Right cardiac atrium (tissue), 5 donors: ENCODE measurements around the gene SLC46A2. TPM values are rescaled to one million over a fixed set of nuclear protein-coding genes. Genes with fewer than 3 reads are reported as not detected.

Source experiments
- ATAC-seq, 2 donors: fragments of 200-7000 bp; cut with Tn5 transposase; one replicate each; pipeline versions ENCODE4 v1.8.0 to v1.9.1; 2020; ENCODE audit warnings: moderate library complexity in 2 of 2, mild to moderate bottlenecking in 1 of 2
- DNase-seq, 3 donors: peaks; one replicate each; pipeline ENCODE4 v3.0.0-alpha.2; 2020
- H3K27ac ChIP-seq: one replicate; pipeline ENCODE4 v1.5.1; 2013; ENCODE audit warnings: mild to moderate bottlenecking, low read length, control low read depth, moderate library complexity
- H3K27me3 ChIP-seq: one replicate; pipeline ENCODE4 v1.6.1; 2013; ENCODE audit not compliant: control insufficient read depth, insufficient read depth
- H3K4me1 ChIP-seq: one replicate; pipeline ENCODE4 v1.6.1; 2013; ENCODE audit warnings: low read length; ENCODE audit not compliant: control insufficient read depth, insufficient read depth
- H3K4me3 ChIP-seq: one replicate; pipeline ENCODE4 v1.5.1; 2013; ENCODE audit warnings: low read length, control low read depth
- H3K9me3 ChIP-seq: one replicate; pipeline ENCODE4 v1.6.1; 2013; ENCODE audit warnings: low read length; ENCODE audit not compliant: control insufficient read depth
- WGBS: extraction: QIAGEN DNeasy Blood & Tissue Kit; methylation state at CpG from one replicate; pipeline ENCODE4 v1.1.7; 2013; 5-methylcytosine and 5-hydroxymethylcytosine counted together
- intact Hi-C, 4 donors: fragments of 100-400 bp; cut with DNase I; formaldehyde crosslinking; loops; one replicate each; pipeline versions ENCODE4 v1.11.0 to v1.14.0; 2022 to 2023
- polyA plus RNA-seq: library from polyadenylated mRNA; stranded (reverse); fragments of 200-250 nt; gene quantifications from one replicate; pipeline ENCODE4 v1.2.3, GENCODE V29; 2013
- total RNA-seq, 4 donors: library from RNA; stranded (reverse); fragmentation: NEBNext Ultra II Directional; extraction: Animal tissue kit (Norgen Biotek cat#: 25700); gene quantifications; one replicate each; pipeline ENCODE4 v1.2.1, GENCODE V29; 2021
- donor health status: healthy with polysubstance abuse.
- donor health status: DM: no; HTN: yes; CAD: no.
- donor health status: DM: no; HTN: no; CAD: no.
- donor health status: DM: no; HTN: yes; CAD: no; lungs with severe emphysema.
- donor health status: DM: yes; HTN: yes; CAD: no.

Gene SLC46A2
- total and polyA plus RNA-seq, 5 donors, result 0.02 TPM; not detected in 4

DNA sequence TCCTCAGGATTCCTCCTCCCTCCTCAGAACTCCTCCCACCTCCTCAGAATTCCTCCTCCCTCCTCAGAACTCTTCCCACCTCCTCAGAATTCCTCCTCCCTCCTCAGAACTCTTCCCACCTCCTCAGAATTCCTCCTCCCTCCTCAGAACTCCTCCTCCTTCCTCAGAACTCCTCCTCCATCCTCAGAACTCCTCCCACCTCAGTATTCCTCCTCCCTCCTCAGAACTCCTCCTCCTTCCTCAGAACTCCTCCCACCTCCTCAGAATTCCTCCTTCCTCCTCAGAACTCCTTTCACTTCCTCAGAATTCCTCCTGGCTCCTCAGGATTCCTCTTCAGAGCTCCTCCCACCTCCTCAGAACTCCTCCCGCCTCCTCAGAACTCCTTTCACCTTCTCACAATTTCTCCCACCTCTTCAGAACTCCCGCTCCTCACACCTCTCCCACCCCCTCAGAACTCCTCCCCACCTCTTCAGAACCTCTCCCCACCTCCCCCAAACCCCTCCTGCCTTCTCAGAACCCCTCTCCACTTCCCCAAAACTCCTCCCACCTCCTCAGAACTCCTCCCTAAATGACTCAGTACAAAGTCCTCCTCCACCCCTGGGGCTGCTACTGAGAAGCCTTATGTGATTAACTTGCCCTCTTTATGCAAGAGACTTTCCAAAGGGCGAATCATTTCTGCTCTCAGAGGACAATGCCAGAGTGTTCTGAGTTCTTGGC is 23.2 kb downstream of the SLC46A2 start:
- no peak overlapping the region for H3K4me3 ChIP-seq
- H3K9me3 ChIP-seq, result no peaks in the 10 kb centered on the region
- WGBS, result 59% methylated on average over 3 of the region's 3 CpGs
- DNase-seq, result no peak
- H3K4me1 ChIP-seq, result no peaks in the 10 kb centered on the region
- intact Hi-C loops, result no loop called here
- ATAC-seq, result peak; percentile 27 to 72
- H3K27me3 ChIP-seq, result no peaks in the 10 kb centered on the region
- no peak overlapping the region for H3K27ac ChIP-seq

DNA sequence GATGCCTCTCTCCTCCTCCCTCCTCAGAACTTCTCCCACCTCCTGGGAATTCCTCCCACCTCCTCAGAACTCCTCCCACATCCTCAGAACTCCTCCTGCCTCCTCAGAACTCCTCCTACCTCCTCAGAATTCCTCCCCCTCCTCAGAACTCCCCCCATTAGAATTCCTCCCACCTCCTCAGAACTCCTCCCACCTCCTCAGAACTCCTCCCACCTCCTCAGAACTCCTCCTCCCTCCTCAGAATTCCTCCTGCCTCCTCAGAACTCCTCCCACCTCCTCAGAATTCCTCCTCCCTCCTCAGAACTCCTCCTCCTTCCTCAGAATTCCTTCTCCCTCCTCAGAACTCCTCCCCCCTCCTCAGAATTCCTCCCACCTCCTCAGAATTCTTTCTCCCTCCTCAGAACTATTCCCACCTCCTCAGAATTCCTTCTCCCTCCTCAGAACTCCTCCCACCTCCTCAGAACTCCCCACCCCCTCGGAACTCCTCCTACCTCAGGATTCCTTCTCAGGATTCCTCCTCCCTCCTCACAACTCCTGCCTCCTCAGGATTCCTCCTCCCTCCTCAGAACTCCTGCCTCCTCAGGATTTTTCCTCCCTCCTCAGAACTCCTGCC is 23.9 kb downstream of the SLC46A2 start:
- 94% methylated on average over 1 of the region's 1 CpG for WGBS
- Histone ChIP-seq H3K4me3 (no peak overlapping the region), H3K27me3 (no peaks in the 10 kb centered on the region), H3K4me1 (no peaks in the 10 kb centered on the region), H3K9me3 (no peaks in the 10 kb centered on the region), H3K27ac (no peak overlapping the region)
- ATAC-seq (no peak), DNase-seq (no peak)
- intact Hi-C loops, result no loop called here

DNA sequence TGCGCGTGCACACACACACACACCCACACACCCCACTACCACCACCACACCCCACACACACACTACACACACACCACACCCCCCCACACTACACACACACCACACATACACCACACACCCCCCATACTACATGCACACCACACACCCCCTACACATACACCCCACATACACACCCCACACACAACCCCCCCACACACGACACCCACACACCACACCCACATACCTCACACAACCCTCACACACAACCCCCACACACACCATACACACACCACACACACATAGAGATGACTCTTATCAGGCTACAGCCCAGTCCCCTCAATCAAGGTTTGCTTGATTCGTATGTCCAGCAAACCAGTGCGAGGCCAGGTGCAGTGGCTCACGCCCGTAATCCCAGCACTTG is 25.7 kb downstream of the SLC46A2 start:
- peaks cover 1% of the 10 kb centered on the region for H3K4me1 ChIP-seq
- ATAC-seq (no peak), DNase-seq (no peak)
- H3K27ac ChIP-seq, result no peak overlapping the region
- 98% methylated on average over 7 of the region's 7 CpGs for WGBS
- intact Hi-C loops, result no loop called here
- H3K27me3 ChIP-seq, result no peaks in the 10 kb centered on the region
- no peak overlapping the region for H3K4me3 ChIP-seq
- no peaks in the 10 kb centered on the region for H3K9me3 ChIP-seq

DNA sequence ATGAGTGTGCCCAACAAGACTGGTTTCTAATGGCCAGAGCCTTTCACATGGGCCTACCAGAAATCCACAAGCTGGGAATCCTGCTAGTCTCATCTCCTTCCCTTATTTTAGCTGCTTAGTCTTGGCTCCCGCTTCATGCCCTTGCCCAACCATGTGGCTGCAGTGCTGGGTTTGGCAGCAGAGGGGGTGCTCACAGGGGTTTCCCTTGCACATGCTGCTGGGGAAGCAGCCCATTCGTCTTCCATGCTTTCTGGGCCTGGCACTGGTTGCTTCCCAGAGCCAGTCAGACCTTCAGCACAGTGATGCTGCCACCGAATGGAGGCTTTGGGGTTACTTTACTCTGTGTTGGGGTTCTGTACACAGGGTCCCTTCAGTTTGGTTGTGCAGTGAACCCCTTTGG is 26.3 kb downstream of the SLC46A2 start:
- no peak overlapping the region for H3K27ac ChIP-seq
- 61% methylated on average over 3 of the region's 3 CpGs for WGBS

DNA sequence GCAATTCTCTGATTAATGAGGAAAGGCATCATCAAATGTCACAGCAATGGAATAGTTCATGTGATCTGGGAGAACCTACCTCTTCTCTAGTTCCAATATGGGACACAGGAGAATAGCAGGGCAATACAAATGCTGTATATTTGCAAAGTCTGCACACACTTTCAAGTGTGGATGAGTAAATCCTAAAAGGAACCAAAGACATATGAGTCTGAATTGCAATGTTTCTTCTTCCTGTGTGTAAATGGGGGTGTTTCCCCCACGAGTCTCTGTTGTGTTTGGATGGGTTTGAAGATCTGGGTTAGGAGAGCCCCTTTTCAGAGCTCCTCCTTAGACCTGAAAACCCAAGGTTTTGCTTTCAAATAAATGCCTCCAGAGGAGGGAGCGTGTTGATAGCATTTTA is 26.9 kb downstream of the SLC46A2 start:
- Histone ChIP-seq H3K9me3 (no peaks in the 10 kb centered on the region), H3K4me1 (peaks cover 1% of the 10 kb centered on the region), H3K4me3 (no peak overlapping the region), H3K27me3 (no peaks in the 10 kb centered on the region), H3K27ac (no peak overlapping the region)
- no peak for DNase-seq
- intact Hi-C loops, result no loop called here
- WGBS, result 79% methylated on average over 2 of the region's 2 CpGs
- no peak for ATAC-seq

More for the DNA sequence above, 26.3 kb downstream of the SLC46A2 start:
- intact Hi-C loops, result no loop called here
- Histone ChIP-seq H3K4me3 (no peak overlapping the region), H3K4me1 (peaks cover 1% of the 10 kb centered on the region), H3K27me3 (no peaks in the 10 kb centered on the region), H3K9me3 (no peaks in the 10 kb centered on the region)
- ATAC-seq (no peak), DNase-seq (no peak)

DNA sequence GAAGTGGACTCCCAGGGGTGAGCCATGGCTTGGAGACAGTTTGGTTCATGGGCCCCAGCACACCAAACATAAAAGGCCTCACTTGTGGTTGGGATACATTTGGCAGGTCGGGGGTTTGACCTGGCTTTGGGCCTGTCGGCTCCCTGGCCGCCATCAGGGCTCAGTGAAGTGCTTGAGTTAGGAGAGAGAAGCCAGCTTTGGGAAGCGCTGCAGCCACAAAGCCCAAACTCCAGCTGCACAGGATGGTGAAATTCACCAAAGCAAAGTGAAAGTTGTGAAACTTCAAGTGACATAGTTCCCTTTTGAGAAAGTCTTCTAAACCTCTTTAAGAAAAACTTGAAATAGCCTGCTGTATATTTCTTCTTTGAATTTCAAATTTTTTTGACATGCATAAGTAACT is 27.5 kb downstream of the SLC46A2 start:
- DNase-seq, result peak; percentile 35 to 62 (median 59)
- Histone ChIP-seq H3K4me3 (no peak overlapping the region), H3K27ac (no peak overlapping the region), H3K4me1 (peaks cover 1% of the 10 kb centered on the region), H3K9me3 (no peaks in the 10 kb centered on the region), H3K27me3 (no peaks in the 10 kb centered on the region)
- 32% methylated on average over 4 of the region's 4 CpGs for WGBS
- peak; percentile 47 to 59 for ATAC-seq
- intact Hi-C loops, result no loop called here

DNA sequence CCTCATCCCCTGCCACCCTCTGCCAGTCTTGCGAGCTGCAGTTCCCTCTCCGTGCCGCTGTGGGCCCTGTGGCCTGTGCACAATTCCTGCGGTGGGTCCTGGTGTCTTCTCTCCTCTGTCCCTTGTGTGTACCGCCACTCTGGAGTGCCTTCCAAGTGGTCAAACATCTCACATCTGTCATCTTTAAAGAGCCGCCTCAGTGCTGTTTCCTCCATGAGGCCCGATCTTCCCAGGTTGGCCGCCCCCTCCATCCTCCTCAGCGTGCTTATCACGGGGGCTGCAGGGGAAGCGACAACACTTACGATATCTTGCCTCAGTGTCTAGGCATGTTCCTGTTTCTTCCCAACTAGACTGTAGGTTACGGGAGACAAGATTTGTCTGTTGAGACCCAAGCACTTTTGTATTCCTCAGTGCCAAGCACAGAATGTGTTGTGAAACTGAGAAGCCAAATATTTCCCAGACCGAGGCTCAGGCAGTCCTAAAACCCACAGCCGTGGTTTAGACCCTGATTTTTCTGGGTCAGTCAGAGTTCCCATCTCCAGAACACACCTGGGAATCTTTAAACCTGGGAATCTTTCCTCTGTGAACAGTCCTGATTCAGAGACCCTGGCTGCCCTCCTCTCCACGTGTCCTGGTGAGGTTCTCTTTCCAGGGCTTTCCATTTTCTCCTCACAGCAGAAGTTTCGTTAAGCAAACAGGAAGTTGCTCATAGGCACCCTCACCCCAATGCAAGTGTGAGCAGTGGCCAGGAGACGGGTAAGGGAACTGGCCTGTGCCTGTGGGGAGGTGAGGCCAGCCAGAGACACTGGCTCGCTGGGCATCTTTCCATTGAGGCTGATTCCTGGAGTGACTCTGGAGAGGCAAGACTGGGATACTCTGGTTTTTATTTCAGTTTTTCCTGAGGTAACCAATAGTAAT is 28.8 kb downstream of the SLC46A2 start:
- WGBS, result 44% methylated on average over 19 of the region's 19 CpGs
- peak in 2 of 3 donors; percentile 35 to 72 for DNase-seq
- intact Hi-C loops, result no loop called here
- Histone ChIP-seq H3K27ac (peak overlapping the region; percentile 6), H3K4me3 (no peak overlapping the region), H3K9me3 (no peaks in the 10 kb centered on the region), H3K27me3 (no peaks in the 10 kb centered on the region), H3K4me1 (peaks cover 1% of the 10 kb centered on the region)
- ATAC-seq, result peak; percentile 57 to 70

DNA sequence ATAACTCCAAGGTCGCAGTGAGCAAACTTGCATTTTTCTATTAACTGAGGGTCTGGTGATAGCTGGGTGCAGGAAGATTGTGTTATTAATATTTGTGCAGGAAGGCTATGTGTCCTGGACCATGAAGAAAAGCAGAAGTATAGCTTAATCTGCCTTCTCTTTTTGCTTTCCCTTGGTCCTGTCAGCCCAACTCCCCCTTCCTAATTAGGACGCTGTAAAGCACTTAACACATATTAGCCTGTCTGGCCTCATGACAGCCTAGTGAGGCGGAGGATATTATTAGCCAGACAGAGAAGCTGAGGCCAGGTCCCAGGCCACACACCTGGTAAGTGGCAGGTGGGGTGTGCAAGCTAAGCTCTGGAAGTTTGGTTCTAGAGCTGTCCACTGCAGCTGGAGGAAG is 29.5 kb downstream of the SLC46A2 start:
- WGBS, result 64% methylated on average over 3 of the region's 3 CpGs
- peak in 1 of 2 donors; percentile 26 for ATAC-seq
- no peak for DNase-seq
- Histone ChIP-seq H3K27ac (no peak overlapping the region), H3K27me3 (no peaks in the 10 kb centered on the region), H3K9me3 (no peaks in the 10 kb centered on the region), H3K4me3 (no peak overlapping the region), H3K4me1 (peaks cover 1% of the 10 kb centered on the region)
- intact Hi-C loops, result no loop called here

DNA sequence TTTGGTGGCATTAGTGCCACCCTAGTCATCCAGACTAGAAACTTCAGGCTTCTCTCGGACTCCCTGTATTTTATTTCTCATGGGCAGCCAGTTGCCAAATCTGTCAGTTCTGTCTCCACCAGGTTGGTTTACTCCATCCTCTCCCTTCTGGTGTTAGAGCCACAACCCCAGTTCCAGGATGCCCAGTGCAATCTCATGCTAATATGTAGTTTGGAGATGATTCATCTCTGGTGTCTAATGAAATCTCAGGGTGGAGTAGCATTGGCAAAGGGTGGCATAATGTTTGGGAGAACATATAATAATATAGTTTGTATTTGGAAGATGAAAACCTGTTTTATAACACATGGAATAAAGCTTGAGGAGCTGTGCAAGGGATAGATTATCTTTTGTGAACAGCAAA is 30.2 kb downstream of the SLC46A2 start:
- no peak overlapping the region for H3K27ac ChIP-seq
- ATAC-seq, result no peak
- WGBS, result 82% methylated on average over 1 of the region's 1 CpG
- H3K27me3 ChIP-seq, result no peaks in the 10 kb centered on the region
- DNase-seq, result no peak
- H3K4me3 ChIP-seq, result no peak overlapping the region
- peaks cover 1% of the 10 kb centered on the region for H3K4me1 ChIP-seq
- intact Hi-C loops, result no loop called here
- H3K9me3 ChIP-seq, result no peaks in the 10 kb centered on the region

DNA sequence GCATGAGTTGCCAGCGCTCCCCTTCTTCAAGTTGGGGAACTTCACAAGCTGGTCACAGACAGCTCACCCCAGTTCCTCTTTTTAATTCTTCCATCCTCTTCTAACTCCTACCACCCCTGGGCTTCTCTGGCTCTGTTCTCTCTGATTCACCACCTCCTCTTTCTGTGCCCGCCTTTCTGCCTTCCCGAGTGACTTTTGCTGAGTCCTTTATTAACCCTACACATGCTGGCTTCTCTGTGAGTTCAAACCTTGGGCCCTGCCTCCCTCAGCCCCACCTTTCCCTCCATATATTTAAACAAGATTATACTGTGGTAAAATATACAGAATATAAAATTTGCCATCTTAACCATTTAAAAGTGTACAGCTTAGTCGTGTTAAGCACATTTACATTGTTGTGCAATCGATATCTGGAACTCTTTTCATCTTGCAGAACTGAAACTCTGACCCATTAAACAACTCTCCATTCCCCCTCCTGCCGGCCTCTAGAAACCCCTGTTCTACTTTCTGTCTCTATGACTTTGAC is 32.0 kb downstream of the SLC46A2 start:
- Histone ChIP-seq H3K9me3 (no peaks in the 10 kb centered on the region), H3K27me3 (no peaks in the 10 kb centered on the region), H3K27ac (no peak overlapping the region), H3K4me1 (peaks cover 1% of the 10 kb centered on the region), H3K4me3 (no peak overlapping the region)
- DNase-seq (no peak), ATAC-seq (peak; percentile 43 to 46)
- intact Hi-C loops, result no loop called here
- 67% methylated on average over 6 of the region's 6 CpGs for WGBS

DNA sequence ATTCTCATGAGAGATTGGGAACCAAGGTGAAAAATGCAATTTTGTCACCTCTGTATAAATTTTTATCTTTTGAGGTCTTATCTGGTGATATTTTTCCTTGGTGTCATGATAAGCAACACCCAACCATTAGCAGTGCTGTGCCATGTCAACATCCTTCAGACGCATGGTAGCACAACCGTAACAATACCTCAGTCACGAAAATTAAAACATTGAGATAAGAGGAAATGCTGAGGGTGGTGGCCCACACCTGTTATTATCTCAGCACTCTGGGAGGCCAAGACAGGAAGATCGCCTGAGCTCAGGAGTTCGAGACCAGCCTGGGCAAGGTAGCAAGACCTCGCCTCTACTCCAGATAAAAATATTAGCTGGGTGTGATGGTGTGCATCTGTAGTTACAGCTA is 32.7 kb downstream of the SLC46A2 start:
- H3K27me3 ChIP-seq, result no peaks in the 10 kb centered on the region
- no peak for DNase-seq
- H3K9me3 ChIP-seq, result no peaks in the 10 kb centered on the region
- no peak for ATAC-seq
- intact Hi-C loops, result no loop called here
- H3K4me1 ChIP-seq, result peaks cover 1% of the 10 kb centered on the region
- H3K4me3 ChIP-seq, result no peak overlapping the region
- H3K27ac ChIP-seq, result no peak overlapping the region
- 93% methylated on average over 6 of the region's 6 CpGs for WGBS
